Measurements from ENCODE around the gene ADAD2.

The ADAD2 gene

GRCh38 chr16:84239141-84239769 is 48.3 kb downstream of the ADAD2 start:
- TF ChIP-seq CTCF (IDR thresholded peaks at IDR 0.05; ENCODE audit: insufficient read depth, low read depth, low read length, missing control alignments), result no peak
- DNase-seq (ENCODE audit: low read depth), result no peak
- no peak overlapping the region for H3K4me3 ChIP-seq (ENCODE audit: low read depth, low read length)

- TF ChIP-seq CTCF (IDR thresholded peaks at IDR 0.05; ENCODE audit: insufficient read depth, low read depth, low read length, missing control alignments), result no peak
- DNase-seq (ENCODE audit: low read depth), result no peak
- no peak within 1 kb of the TSS for H3K4me3 ChIP-seq (ENCODE audit: low read depth, low read length)
Observed at GRCh38 chr16:84239909-84240308, 49.0 kb downstream of the ADAD2 start, which contains the start of gene KCNG4. Gene KCNG4, minus strand, starts transcription at chr16:84240012. Its CDS starts 2,527 bp downstream, at chr16:84237485.

- no peak overlapping the region for H3K4me3 ChIP-seq (ENCODE audit: low read depth, low read length)
- TF ChIP-seq CTCF (IDR thresholded peaks at IDR 0.05; ENCODE audit: insufficient read depth, low read depth, low read length, missing control alignments), result no peak
- no peak for DNase-seq (ENCODE audit: low read depth)
Observed at GRCh38 chr16:84240455-84240854, 49.5 kb downstream of the ADAD2 start.

GRCh38 chr16:84241778-84242177 is 50.8 kb downstream of the ADAD2 start:
- TF ChIP-seq CTCF (IDR thresholded peaks at IDR 0.05; ENCODE audit: insufficient read depth, low read depth, low read length, missing control alignments), result no peak
- DNase-seq (ENCODE audit: low read depth), result no peak
- no peak overlapping the region for H3K4me3 ChIP-seq (ENCODE audit: low read depth, low read length)

- DNase-seq (ENCODE audit: low read depth), result no peak
- no peak for TF ChIP-seq CTCF (IDR thresholded peaks at IDR 0.05; ENCODE audit: insufficient read depth, low read depth, low read length, missing control alignments)
- no peak overlapping the region for H3K4me3 ChIP-seq (ENCODE audit: low read depth, low read length)
Observed at GRCh38 chr16:84242839-84243238, 51.9 kb downstream of the ADAD2 start.

GRCh38 chr16:84243732-84244131 is 52.8 kb downstream of the ADAD2 start:
- no peak for TF ChIP-seq CTCF (IDR thresholded peaks at IDR 0.05; ENCODE audit: insufficient read depth, low read depth, low read length, missing control alignments)
- no peak overlapping the region for H3K4me3 ChIP-seq (ENCODE audit: low read depth, low read length)
- no peak for DNase-seq (ENCODE audit: low read depth)

- DNase-seq (ENCODE audit: low read depth), result no peak
- H3K4me3 ChIP-seq (ENCODE audit: low read depth, low read length), result no peak overlapping the region
- TF ChIP-seq CTCF (IDR thresholded peaks at IDR 0.05; ENCODE audit: insufficient read depth, low read depth, low read length, missing control alignments), result no peak
Observed at GRCh38 chr16:84244728-84245127, 53.8 kb downstream of the ADAD2 start.

Measured in GM12865 (cell line).